Ishikawa (cell line): ENCODE measurements around the gene ZNF345.

Experiments used
- CEBPB ChIP-seq: IDR thresholded peaks from 2 replicates; pipeline ENCODE4 v1.6.1; 2012
- CREB1 ChIP-seq: IDR thresholded peaks from 2 replicates; pipeline ENCODE4 v1.6.1; 2012; ENCODE audit warnings: low read depth
- EGR1 ChIP-seq: IDR thresholded peaks from 2 replicates; pipeline ENCODE4 v1.6.1; 2012
- EP300 ChIP-seq: IDR thresholded peaks from 2 replicates; pipeline ENCODE4 v1.6.1; 2012; ENCODE audit warnings: borderline replicate concordance
- FOXM1 ChIP-seq: IDR thresholded peaks from 2 replicates; pipeline ENCODE4 v1.6.1; 2012; ENCODE audit warnings: low read depth, borderline replicate concordance
- MAX ChIP-seq: IDR thresholded peaks from 2 replicates; pipeline ENCODE4 v1.6.1; 2012
- NFIC ChIP-seq: IDR thresholded peaks from 2 replicates; pipeline ENCODE4 v1.6.1; 2012
- RAD21 ChIP-seq: IDR thresholded peaks from 2 replicates; pipeline ENCODE4 v1.6.1; 2012; ENCODE audit warnings: low read depth
- REST ChIP-seq: IDR thresholded peaks from 2 replicates; pipeline ENCODE4 v1.6.1; 2012; ENCODE audit warnings: low read depth, mild to moderate bottlenecking
- TAF1 ChIP-seq: IDR thresholded peaks from 2 replicates; pipeline ENCODE4 v1.6.1; 2012; ENCODE audit warnings: low read depth, mild to moderate bottlenecking
- TCF12 ChIP-seq: IDR thresholded peaks from 2 replicates; pipeline ENCODE4 v1.6.1; 2012; ENCODE audit warnings: low read depth
- TEAD4 ChIP-seq: IDR thresholded peaks from 2 replicates; pipeline ENCODE4 v1.6.1; 2012
- USF1 ChIP-seq: IDR thresholded peaks from 2 replicates; pipeline ENCODE4 v1.6.1; 2012
- YY1 ChIP-seq: IDR thresholded peaks from 2 replicates; pipeline ENCODE4 v1.6.1; 2012; ENCODE audit warnings: low read depth
- ZBTB7A ChIP-seq: IDR thresholded peaks from 2 replicates; pipeline ENCODE4 v1.6.1; 2012; ENCODE audit warnings: low read depth

Gene ZNF345

GRCh38 chr19:36894849-36895383 lies 44.2 kb downstream of the ZNF345 start:
- TF ChIP-seq USF1 (no peak), ZBTB7A (no peak), CREB1 (no peak), CEBPB (no peak), MAX (no peak), FOXM1 (no peak), YY1 (no peak), RAD21 (no peak), TAF1 (no peak), NFIC (no peak), TCF12 (no peak), REST (no peak), EGR1 (no peak), EP300 (no peak), TEAD4 (no peak)

GRCh38 chr19:36898422-36898821 lies 47.7 kb downstream of the ZNF345 start:
- TF ChIP-seq TCF12: no peak
- TF ChIP-seq TEAD4: no peak
- TF ChIP-seq EP300: no peak
- no peak for TF ChIP-seq NFIC
- TF ChIP-seq ZBTB7A: no peak
- TF ChIP-seq MAX: no peak
- TF ChIP-seq EGR1: no peak
- TF ChIP-seq CEBPB: no peak

GRCh38 chr19:36915992-36916830 lies 65.5 kb downstream of the ZNF345 start, which contains the start of the genes ZNF568 and ZNF829:
ZNF568 (plus strand) TSS chr19:36916332; CDS start chr19:36922771, 6,439 bp downstream.
ZNF829 (minus strand) TSS chr19:36916291; CDS start chr19:36915167, 1,124 bp downstream.
- 0 out of 2 replicates have a peak, but pooled peaks have one; percentile 29 for TF ChIP-seq CREB1
- TF ChIP-seq TAF1: no peak

GRCh38 chr19:36916991-36917390 lies 66.3 kb downstream of the ZNF345 start:
- no peak for TF ChIP-seq RAD21
- no peak for TF ChIP-seq TEAD4
- no peak for TF ChIP-seq MAX

- TF ChIP-seq NFIC: no peak
- TF ChIP-seq REST: no peak
- no peak for TF ChIP-seq TAF1
- no peak for TF ChIP-seq FOXM1
- no peak for TF ChIP-seq CEBPB
- TF ChIP-seq USF1: no peak
- TF ChIP-seq MAX: no peak
- no peak for TF ChIP-seq ZBTB7A
- TF ChIP-seq EGR1: no peak
- TF ChIP-seq YY1: no peak
Observed at GRCh38 chr19:36918090-36918489, 67.4 kb downstream of the ZNF345 start.
